GM10847 (cell line): ENCODE data around the gene BRD3.

Experiments
- POLR2A ChIP-seq: IDR thresholded peaks from 2 replicates; pipeline ENCODE4 v1.6.1; 2011; ENCODE audit not compliant: insufficient read length; ENCODE audit errors: extremely low read depth

BRD3 gene

DNA sequence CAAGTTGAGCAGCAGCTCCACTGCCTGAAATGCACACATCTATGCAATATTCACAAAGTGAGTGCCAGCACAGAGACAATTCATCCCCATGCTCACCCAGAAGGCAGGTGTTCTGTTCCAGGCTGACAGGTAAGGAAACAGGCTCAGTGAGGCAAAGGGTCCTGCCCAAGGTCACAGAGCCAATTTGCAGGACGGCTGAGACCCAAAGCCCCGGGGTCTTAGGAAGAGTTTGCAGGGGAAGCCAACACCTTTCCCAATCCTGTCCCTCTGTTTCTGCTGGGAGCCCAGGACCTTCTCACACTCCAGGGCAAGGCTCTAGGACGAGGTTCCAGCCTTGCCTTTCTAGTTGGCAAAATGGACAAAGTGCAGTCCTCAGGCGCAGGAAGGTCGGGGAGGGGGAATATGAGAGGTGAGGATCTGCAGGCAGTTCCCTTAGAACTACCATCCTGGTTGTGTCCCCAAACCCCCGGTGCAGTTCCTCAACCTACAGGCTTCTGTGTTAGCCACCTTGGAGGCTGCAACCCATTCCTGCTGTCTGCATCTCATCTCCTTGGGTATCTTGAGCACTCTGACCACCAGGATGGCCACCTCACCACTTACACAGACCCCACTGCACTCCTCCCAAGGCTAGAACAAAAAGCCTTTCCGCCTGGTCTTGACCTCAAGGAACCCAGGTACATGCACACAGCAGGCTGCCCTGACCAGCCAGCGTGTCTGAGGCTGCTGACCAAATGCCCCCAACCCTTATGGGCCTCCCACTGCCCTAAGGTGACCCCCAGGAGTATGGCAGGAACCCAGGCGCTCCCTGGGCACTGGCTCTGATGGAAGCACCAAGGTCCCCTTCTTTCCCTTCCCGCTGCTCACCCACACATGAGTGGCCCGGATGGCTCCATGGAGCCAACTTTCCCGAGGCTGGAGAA, 1.9 kb upstream of the BRD3 start:
- no peak for TF ChIP-seq POLR2A

DNA sequence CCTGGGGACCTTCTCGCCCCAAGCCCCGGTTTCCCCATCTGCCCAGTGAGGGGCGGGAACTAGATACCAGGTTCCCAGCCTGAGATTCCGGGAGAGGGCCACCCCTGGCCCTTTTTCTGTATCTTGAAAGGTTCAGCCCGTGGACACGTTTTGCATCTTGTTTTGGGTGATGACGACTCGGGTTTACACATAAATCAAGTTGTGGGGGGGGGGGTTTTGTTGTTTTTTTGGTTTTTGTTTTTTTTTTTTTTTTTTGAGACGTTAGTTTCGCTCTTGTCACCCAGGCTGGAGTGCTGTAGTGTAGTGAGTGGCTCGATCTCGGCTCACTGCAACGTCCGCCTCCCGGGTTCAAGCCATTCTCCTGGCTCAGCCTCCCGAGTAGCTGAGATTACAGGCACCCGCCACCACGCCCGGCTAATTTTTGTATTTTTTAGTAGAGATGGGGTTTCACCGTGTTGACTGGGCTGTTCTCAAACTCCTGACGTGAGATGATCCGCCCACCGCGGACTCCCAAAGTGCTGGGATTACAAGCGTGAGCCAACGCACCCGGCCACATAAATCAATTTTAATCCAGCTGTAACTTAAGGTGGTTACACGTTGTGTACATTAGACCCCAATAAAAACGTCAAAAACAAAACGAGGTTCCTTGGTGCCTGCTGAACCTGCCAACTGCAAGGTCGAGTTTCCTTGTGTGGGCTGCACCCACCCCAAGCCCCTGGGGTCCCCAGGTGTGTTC, 1.1 kb upstream of the BRD3 start:
- TF ChIP-seq POLR2A, result no peak

DNA sequence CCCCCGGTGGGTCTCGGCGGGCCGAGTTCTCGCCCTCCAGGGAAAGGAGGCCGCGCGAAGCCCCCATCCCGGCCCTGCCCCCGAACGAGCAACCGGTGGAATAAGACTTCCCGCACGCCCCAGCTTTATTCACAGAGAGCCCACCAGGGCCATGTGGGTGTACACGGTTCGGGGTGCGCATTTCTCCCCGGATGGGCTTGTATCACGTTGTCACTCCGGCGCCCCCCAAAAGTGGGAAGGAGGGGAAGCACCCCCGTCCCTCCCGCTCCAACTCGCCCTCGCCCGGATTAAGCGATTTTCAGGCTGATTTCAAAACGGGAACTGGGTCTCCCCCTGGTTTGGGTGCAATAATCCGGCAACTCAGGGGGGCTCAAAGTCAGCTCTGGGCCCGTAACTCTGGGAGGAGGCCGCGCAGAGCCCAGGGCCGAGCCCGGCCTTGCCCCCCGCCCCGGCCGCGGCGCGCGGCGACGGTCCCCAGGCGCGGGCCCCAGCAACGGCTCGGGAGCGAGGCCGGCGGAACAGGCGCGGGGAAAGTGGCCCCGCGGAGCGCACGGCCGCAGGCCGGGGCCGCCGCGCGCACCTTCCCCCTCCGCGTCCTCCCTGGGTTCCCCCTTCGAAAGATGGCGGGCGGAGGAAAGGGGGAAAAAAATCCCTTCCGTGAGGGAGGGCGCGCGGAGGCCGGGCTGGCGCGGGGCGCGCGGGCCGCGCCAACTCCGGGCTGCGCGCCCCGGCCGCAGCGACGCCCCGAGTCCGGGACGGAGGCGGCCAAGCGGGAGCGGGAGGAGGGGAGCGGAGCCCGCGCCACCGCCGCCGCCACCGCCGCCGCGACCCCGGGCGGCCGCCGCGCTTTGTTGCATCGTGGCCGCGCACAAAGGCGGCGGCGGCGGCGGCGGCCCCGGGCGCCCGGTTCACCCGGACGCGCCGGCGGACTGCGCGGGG, 644 bp downstream of the BRD3 start:
- TF ChIP-seq POLR2A, result no peak

DNA sequence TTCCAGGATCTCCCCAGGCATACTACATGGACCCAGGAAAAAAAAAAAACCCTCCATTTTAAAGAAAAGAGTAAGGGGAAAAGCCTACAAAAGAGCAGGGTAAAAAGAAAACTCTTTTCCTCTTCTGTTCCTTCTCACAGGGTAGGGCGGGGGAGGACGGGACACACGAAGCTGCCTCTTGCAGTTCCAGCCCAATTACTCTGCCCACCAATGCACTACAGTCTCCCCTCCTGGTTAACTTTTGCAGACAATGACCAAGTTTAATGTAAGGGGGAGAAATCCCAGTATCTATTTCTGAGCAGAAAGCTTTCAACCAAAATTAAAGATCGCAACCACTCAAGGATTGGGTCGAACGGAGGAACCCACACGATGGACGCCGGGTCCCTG, 1.3 kb downstream of the BRD3 start:
- TF ChIP-seq POLR2A, result no peak

- no peak for TF ChIP-seq POLR2A
Observed at GRCh38 chr9:134065612-134066419, 2.0 kb downstream of the BRD3 start.

- no peak for TF ChIP-seq POLR2A
Observed at GRCh38 chr9:134064711-134065110, 3.1 kb downstream of the BRD3 start.

DNA sequence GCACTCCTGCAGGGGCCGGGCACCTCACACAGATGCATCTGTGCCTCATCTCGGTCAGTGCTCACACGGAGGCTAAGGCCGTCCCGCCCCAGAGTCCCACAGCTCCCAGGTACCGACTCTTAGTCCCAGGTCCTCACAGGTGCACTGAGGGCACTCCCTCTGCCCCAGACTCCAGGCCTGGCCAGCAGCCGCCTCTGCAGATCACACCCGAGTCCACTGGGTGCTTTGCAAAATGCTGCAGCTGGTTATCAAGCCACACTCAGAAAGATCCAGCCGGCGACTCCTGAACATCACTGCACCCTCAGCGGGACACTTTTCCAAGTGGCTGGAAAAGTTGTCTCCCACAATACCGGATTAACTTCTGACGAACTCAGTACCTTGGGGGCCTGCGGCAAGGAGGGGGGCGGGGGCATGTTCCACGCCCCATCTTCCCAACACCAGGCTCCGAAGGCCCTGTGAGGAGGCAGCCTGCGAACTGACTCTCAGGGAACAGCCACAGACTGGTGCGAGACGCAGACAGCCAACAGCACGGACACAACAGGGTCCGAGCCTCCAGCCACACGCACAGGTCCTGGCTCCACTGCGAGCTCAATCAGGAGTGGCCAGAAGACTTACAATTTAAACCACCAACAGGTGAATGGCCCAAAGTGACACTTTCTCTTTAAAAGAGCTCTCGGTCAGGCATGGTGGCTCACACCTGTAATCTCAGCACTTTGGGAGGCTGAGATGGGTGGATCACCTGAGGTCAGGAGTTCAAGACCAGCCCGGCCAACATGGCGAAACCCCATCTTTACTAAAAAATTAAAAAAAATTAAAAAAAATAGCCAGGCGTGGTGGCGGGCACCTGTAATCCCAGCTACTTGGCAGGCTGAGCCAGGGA, 4.0 kb downstream of the BRD3 start:
- no peak for TF ChIP-seq POLR2A

- TF ChIP-seq POLR2A, result no peak
Observed at GRCh38 chr9:134063088-134063570, 4.7 kb downstream of the BRD3 start.

DNA sequence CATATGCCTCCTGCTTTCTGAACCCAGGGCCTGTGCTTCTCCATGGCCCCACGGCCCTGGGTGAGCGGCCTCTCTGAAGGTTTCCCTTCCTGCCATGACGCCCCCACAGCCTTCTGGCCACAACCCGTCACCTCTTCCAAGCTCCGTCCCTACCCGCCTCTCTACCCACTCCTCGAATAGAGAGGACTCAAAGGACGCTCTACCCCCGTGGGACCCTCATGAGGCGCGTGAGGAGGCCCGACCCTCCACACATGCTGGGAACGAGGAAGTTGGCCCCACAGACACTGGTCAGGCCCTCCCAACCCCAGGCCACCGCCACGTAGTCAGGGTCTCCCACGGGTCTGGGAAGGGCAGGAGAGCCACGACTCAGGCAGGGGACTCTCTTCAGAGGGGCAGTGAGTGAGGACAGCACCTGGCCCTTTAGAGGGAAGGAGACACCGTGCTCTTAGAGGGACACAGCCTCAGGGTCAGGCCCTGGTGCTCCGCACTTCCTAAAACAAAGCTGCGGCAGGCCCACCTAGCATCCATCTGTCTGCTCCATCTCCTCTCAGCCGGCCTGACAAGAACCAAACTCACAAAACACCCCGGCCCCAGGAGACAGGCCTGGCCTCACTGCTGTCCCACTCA, 5.3 kb downstream of the BRD3 start:
- no peak for TF ChIP-seq POLR2A

DNA sequence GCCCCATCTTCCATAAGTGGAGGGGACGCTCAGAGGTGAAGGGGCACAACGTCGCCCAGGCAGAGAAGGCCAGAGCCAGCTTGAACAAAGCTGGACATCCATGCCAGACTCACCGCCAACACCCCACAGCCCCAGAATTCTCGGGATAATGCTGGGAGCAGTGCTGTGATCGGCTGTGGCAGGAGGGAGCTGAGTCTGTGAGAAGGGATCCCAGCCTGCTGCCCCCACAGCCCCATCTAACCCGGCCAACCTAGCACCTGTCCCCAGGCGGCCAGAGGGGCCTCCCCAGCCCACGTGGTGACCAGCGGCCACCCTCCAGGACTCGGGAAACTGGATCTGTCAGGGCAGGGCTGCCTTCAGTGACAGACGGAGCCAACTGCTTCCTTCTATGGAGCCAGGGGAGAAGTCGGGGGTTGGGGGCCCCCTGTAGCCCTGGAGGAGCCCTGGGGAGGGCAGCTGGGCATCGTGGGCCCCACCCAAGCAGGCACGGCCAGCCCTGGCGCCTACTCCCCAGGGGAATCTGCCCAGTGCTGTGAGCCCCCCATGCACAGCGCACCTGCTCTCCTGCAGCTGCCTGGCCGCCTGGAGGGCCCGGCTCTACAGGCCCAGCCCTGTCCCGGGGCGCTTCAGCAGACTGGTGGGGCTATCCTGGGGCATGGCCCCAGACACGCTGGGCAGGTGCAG, 6.0 kb downstream of the BRD3 start:
- no peak for TF ChIP-seq POLR2A

- TF ChIP-seq POLR2A, result no peak
Observed at GRCh38 chr9:134061019-134061687, 6.7 kb downstream of the BRD3 start.

GRCh38 chr9:134060546-134060945, 7.3 kb downstream of the BRD3 start:
- TF ChIP-seq POLR2A, result no peak
